Measurements from ENCODE around the gene SLC7A7. TPM values are rescaled to one million over a fixed set of nuclear protein-coding genes. Genes with fewer than 3 reads are reported as not detected.
A peak's percentile ranks its signal among the peaks of the same experiment; 100 is the strongest.

The SLC7A7 gene
- total and polyA plus RNA-seq, 2 of the 13 experiments (the other 11 are each of a cell fraction or from before 2014, with no cell fraction given): 0.13 to 0.63 TPM

GRCh38 chr14:22854963-22855724 is 39.9 kb upstream of the SLC7A7 start (continued):
- 0 out of 2 replicates have a peak, but pooled peaks have one; percentile 33 for TF ChIP-seq FOXJ3 (CRISPR knock-in tag; IDR thresholded peaks at IDR 0.05; ENCODE audit: borderline replicate concordance)
- TF ChIP-seq AHDC1 (CRISPR knock-in tag; IDR thresholded peaks at IDR 0.05; ENCODE audit: borderline replicate concordance): no peak
- no peak for TF ChIP-seq GATA4 (IDR thresholded peaks at IDR 0.05; ENCODE audit: borderline replicate concordance, low read depth)
- TF ChIP-seq RFX1 (IDR thresholded peaks at IDR 0.05): no peak
- TF ChIP-seq ARNT2 (CRISPR knock-in tag; IDR thresholded peaks at IDR 0.05; ENCODE audit: low read depth): 0 out of 2 replicates have a peak, but pooled peaks have one; percentile 32
- TF ChIP-seq FOSL2 (CRISPR knock-in tag; IDR thresholded peaks at IDR 0.05): peak; percentile 87
- TF ChIP-seq IRF2 (CRISPR knock-in tag; IDR thresholded peaks at IDR 0.05): peak; percentile 42; the same call in 1 of the 2 replicates
- peak; percentile 47; the same call in 1 of the 2 replicates for TF ChIP-seq FOXA3 (CRISPR knock-in tag; IDR thresholded peaks at IDR 0.05)
- TF ChIP-seq THAP7 (CRISPR knock-in tag; IDR thresholded peaks at IDR 0.05): 0 out of 2 replicates have a peak, but pooled peaks have one; percentile 26
- TF ChIP-seq PCBP2 (optimal IDR thresholded peaks at IDR 0.05; ENCODE audit: low read depth, low read length, poor library complexity, severe bottlenecking): no peak
- TF ChIP-seq BRD4 (CRISPR knock-in tag; IDR thresholded peaks at IDR 0.05): no peak
- TF ChIP-seq PAXIP1 (CRISPR knock-in tag; conservative IDR thresholded peaks at IDR 0.05): peak; percentile 45
- TF ChIP-seq ZNF317 (CRISPR knock-in tag; IDR thresholded peaks at IDR 0.05): 0 out of 2 replicates have a peak, but pooled peaks have one; percentile 49
- TF ChIP-seq TERF1 (CRISPR knock-in tag; IDR thresholded peaks at IDR 0.05): no peak
- no peak for TF ChIP-seq ZNF704 (CRISPR knock-in tag; IDR thresholded peaks at IDR 0.05; ENCODE audit: borderline replicate concordance)
- peak; percentile 43; the same call in 1 of the 2 replicates for TF ChIP-seq RXRB (CRISPR knock-in tag; IDR thresholded peaks at IDR 0.05; ENCODE audit: borderline replicate concordance)

All from HepG2 (cell line).